Transverse colon (tissue), 4 donors: ENCODE results near the gene HINT1.

ENCODE experiments used
- CTCF ChIP-seq, 5 experiments: fragments of 200-600 bp in 3 of 5; fragments of 450-650 bp in 2 of 5; sonication (generic) in 3 of 5; IDR thresholded peaks; 1 replicate in 2 of 5; 2 replicates in 3 of 5; pipeline ENCODE4 v1.5.1; 2016 to 2017; ENCODE audit warnings: antibody characterized with exemption in 5 of 5, inconsistent platforms in 3 of 5, mild to moderate bottlenecking in 2 of 5, moderate library complexity in 1 of 5
- EP300 ChIP-seq: sonication (generic); formaldehyde crosslinking; IDR thresholded peaks from one replicate; pipeline ENCODE4 v1.6.1; 2017; ENCODE audit warnings: antibody characterized with exemption, low read depth
- POLR2A ChIP-seq: fragments of 450-650 bp; IDR thresholded peaks from one replicate; pipeline ENCODE4 v1.6.1; 2016; ENCODE audit warnings: antibody characterized with exemption, mild to moderate bottlenecking, moderate library complexity
- POLR2AphosphoS5 ChIP-seq, 3 donors: sonication (generic); formaldehyde crosslinking; IDR thresholded peaks; one replicate each; pipeline ENCODE4 v1.6.1; 2016; ENCODE audit warnings: antibody characterized with exemption in 3 of 3

- no peak for TF ChIP-seq EP300
- TF ChIP-seq CTCF (IDR thresholded peaks at IDR 0.05), result no peak
- TF ChIP-seq POLR2A, result no peak
- TF ChIP-seq POLR2AphosphoS5 (IDR thresholded peaks at IDR 0.05), result no peak
These were observed 2.6 kb upstream of the HINT1 start for GRCh38 chr5:131167615-131168014.
